NCI-H526 treated with DMSO at 0.1 percent for 48 hours (cell line): Measurements from ENCODE around the gene HERC5.
"Not testable (repeated sequence)": the region's sequence is repeated elsewhere in the genome, so short reads cannot be mapped to it uniquely, and the experiment has no call there.

Experiments
- DNase-seq: peaks from one replicate; lab custom pipeline; 2025; lab: John Stamatoyannopoulos, UW

HERC5 gene

DNA sequence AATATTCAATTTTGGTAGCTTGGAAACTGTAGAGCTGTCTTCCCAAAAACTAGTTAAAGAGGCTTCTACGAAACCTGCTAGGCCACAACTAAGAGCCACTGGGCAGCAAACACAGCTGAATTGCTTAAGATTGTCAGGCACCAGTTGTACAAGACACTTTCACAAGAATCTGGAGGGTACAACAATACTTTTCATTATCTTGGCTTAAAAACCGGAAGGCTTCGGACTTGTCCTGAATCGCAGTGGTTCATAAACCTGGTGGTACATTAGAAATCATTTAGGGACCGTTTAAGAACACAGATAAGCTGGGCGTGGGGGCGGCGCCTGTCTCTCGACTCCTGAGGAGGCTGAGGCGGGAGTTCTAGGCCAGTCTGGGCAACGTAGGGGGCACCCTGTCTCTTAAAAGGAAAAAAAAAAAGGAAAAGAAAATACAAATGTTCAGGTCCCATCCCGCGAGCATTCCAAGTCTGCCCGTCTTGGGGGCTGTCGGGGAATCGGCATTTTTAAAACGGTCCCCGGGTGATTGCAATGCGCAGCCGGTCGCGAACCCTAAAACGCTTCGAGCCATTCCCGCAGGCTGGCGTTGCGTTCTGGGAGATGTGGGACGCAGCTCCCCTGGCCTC, 65.9 kb downstream of the HERC5 start:
- no peak for DNase-seq

GRCh38 chr4:88523325-88524129, 66.6 kb downstream of the HERC5 start, which contains the start of gene PYURF:
Gene PYURF, minus strand, starts transcription at chr4:88523776. Its CDS starts 76 bp downstream, at chr4:88523700.
- DNase-seq = peak; percentile 78

- DNase-seq = no peak
Observed at GRCh38 chr4:88524171-88524570, 67.3 kb downstream of the HERC5 start.

GRCh38 chr4:88526221-88526815, 69.4 kb downstream of the HERC5 start:
- peak; percentile 12 for DNase-seq

DNA sequence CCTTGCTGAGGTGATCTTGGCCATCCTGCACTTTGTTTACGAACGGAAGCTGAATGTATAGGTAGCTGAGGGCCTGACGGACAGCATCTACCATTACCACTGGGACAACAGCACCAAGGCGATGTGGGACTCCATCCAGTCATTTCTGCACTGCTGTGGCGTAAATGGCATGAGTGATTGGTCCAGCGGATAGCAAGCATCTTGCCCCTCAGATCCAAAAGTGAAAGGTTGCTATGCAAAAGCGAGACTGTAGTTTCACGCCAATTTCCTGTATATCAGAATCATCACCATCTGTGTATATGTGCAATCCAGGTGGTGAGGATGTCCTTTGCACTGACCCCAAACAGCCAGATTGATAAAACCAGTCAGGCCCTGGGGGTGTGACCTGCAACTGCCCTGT, 70.9 kb downstream of the HERC5 start:
- no peak for DNase-seq

DNA sequence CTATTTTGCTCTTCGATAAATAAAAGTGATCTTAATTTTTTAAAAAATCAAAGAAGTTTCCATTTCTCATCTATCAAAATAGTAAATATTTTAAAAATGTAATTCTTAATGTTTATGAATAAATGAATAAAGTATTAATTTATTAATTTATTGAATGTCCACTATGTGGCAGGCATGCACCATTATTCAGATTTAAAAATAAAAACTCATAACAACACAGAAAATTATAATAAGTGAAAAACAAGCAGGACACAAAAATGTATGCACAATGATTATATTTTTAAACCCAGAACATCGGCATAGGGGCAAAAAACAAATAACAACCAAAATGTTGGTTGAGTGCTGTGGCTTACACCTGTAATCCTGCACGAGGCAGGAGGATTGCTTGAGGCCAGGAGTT, 71.9 kb downstream of the HERC5 start:
- DNase-seq = no peak

- DNase-seq = peak; percentile 57
Observed at GRCh38 chr4:88531549-88531948, 74.6 kb downstream of the HERC5 start.

DNA sequence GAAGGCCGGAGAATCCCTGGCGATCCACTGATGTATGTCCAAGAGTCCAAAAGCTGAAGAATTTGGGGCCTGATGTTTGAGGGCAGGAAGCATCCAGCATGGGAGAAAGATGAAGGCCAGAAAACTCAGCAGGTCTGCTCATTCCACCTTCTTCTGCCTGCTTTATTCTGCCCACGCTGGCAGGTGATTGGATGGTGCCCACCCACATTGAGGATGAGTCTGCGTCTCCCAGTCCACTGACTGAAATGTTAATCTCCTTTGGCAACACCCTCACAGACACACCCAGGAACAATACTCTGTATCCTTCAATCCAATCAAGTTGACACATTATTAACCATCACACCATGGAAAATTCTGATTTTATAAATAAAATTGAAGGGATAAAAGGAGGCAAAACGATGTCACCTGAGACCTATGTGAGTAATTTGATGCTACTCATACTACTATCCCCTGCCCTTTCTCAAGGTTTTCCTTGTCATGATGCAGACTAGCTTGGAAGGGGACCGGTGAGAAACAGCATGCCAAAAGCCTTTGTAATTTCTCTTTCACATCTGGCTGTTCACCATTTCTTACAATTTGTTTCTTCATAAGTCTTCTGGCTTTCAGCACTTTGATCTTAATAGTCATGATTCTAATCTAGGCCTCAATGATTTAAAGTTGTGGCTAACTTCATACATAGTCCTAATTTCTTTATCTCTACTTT, 76.3 kb downstream of the HERC5 start:
- DNase-seq = no peak

DNA sequence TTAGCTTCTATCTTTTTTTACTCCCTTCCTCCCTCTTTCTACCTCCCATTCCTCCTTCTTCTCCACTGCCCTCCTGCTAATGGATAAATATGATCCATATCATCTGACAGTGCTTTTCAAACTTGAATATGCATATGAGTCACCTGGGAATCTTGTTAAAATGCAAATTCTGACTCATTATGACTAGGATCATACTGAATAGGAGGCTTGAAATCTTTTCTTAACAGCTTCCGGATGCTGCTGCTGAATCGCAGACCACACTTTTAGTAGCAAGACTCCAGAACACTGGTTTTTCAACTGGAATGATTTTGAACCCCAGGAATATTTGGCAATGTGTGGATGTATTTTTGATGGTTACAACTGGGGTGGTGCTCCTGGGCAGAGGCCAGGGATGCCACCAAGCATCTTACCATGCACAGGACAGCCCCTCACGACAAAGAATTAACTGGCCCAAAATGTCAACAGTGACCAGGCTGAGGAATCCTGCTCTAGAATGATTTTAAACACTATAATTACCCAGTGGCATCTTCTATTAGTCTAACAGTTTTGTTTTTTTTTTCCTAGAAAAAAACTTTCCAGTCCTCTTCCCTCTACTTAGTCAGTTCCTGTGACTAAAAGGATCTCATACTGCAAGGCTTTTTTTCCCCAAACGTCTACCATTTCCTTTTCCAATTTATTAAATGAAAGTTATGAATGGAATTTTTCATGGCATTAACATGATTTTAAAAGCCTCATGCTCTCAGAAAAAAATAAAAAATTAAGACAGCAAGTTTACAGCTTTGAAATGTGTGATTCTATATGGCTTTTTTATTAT, 77.2 kb downstream of the HERC5 start:
- DNase-seq = peak; percentile 60

GRCh38 chr4:88535090-88535755, 78.3 kb downstream of the HERC5 start:
- no peak for DNase-seq

GRCh38 chr4:88537709-88538108, 80.8 kb downstream of the HERC5 start:
- no peak for DNase-seq

DNA sequence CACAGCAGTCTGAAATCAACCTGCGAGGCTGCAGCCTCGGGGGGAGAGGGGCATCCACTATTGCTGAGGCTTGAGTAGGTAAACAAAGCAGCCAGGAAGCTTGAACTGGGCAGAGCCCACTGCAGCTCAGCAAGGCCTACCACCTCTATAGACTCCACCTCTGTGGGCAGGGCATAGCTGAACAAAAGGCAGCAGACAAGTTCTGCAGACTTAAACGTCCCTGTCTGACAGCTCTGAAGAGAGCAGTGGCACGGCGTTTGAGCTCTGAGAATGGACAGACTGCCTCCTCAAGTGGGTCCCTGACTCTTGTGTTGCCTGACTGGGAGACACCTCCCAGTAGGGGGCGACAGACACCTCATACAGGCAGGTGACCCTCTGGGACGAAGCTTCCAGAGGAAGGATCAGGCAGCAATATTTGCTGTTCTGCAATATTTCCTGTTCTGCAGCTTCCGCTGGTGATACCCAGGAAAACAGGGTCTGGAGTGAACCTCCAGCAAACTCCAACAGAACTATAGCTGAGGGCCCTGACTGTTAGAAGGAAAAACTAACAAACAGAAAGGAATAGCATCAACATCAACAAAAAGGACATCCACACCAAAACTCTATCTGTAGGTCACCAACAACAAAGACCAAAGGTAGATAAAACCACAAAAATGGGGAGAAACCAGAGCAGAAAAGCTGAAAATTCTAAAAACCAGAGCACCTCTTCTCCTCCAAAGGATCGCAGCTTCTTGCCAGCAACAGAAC, 82.6 kb downstream of the HERC5 start:
- not testable (repeated sequence) for DNase-seq

GRCh38 chr4:88549815-88550214, 92.9 kb downstream of the HERC5 start:
- no peak for DNase-seq
